NCI-H1694 (cell line): Measurements from ENCODE around the gene MYO16.
A peak's percentile ranks its signal among the peaks of the same experiment; 100 is the strongest.
"Not testable (repeated sequence)": the region's sequence is repeated elsewhere in the genome, so short reads cannot be mapped to it uniquely, and the experiment has no call there.

Source experiments
- DNase-seq: peaks from one replicate; lab custom pipeline; 2025; lab: John Stamatoyannopoulos, UW

Gene MYO16

DNA sequence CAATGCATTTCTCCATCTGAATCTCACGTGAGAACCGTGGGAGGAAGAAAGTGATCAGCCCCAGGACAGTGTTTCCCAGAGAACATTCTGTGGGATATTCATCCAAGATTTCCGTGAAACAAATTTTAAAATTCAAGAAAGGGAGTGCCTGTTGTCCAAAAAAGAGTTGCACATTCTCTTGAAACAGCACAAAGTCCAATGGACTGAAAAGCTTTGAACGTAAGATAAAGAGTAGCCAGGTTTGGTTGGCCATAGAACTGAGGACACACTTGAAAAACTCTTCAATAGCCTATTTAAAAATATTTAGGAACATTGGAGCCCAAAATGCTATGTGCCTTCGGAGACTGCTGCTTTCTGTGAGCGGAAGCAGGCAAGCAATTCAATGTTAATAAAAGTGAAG, 353.9 kb downstream of the MYO16 start:
- DNase-seq: no peak

DNA sequence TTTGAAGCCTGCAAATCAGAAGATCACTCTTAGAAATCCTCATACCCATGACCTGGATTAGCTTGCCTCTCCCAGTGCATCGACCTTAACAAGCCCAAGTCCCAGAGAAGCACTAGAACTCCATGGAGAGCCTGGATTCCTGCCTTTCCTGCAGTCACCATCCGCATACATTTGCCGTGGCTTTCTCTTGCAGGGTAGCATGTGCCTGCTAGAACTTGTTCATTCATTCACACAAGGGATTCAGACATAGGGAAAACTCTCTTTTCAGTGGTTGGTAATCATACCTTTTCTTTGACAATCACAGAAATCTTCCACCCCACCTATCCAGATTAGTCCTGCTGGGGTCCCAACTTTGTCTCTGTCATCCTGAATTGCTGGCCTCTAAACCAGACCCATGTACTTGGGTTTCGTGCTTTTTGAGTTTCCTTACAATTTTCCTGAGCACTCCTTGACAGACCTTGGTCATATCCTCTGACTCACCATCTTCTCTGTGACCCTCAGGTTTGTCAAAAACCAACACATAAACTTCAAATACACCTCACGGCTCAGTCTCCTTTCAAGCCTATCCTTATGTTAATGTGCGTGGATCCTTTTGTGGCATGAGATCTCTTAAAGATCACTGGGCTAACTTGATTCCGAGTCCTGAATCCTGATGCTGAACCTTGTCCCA, 355.0 kb downstream of the MYO16 start:
- DNase-seq: no peak

DNA sequence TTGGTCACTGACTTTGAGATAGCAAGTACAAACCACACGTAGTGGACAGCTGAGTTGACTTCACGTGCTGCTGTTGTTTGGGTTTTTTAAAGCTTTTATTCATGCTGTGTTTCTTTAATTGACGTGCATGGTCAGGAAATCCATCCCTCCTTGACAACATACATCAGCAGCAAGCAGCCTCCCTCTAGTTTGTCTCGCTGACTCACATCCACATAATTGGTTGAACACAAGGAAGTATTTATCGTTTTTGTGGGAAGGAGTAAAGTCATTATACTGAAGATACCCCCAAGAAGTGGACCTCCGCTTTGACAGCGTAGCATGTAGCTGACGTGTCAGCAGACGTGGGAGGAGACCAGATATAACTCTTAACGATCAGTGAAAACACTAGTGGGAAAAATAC, 355.8 kb downstream of the MYO16 start:
- DNase-seq: no peak

DNA sequence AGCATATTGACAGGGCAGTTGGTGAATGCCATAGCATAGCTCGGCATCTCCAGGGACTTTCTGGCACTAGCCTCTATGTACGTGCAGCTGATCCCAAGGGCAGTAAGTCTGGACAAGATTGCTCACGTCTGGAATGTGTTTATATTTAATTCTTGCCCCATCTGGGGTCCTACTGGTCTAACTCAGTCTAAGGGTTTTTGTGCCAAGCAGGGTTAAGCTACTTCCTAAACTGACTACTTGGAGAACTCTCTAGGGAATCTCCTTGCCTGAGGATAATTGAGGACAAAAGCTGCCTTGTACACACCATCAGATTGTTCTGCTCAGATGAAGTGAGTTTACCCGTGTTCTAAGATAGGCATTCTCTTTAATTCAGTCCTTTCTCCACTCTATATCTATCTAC, 358.1 kb downstream of the MYO16 start:
- DNase-seq: no peak

DNA sequence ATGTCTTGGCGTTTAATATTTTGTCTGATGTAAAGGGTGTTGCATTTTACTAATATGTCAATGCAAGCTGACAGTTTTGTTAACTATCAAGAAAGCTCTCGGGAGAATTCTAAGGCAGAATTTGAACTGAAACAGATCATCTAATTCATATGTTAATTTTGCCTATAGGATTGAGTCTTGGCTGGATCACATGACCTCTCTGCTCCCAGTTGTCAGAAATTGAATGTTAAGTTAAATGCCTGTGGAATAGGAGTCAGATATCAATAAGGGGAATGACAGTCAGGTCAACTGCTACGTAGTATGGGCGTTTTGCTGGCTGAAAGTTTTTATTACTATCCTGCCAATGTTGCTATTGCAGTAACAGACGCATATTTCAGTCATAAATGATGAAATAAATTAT, 358.5 kb downstream of the MYO16 start:
- DNase-seq: no peak

DNA sequence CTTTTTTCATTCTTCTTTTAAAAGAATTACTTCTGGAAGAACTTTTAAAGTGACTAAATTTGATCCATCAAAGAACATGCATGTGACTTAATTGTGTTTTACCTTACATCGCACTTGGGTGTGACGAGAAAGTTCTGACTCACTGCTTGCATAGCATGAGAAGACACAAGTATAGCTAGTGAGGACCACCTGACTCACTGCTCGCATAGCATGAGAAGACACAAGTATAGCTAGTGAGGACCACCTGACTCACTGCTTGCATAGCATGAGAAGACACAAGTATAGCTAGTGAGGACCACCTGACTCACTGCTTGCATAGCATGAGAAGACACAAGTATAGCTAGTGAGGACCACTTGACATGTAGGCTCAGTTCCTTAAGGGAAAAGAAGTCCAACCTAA, 362.0 kb downstream of the MYO16 start:
- not testable (repeated sequence) for DNase-seq

DNA sequence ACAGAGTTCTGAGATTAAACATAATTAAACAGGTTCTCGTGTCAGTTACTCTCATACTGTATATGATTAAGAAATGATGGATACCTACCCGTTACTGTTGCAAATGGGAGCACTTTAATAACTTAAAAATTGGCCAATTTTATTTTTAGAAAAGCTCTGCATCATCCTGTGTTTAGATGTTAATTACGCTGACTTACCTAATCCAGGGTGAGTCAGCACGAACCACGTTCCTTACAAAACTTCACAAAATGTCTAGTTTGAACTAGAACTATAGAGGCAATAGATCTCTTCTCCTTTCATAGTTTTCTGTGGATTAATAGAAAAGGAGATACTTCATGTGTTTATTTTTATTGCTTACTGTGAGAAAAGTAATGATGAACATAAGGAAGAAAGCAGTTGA, 363.9 kb downstream of the MYO16 start:
- no peak for DNase-seq

DNA sequence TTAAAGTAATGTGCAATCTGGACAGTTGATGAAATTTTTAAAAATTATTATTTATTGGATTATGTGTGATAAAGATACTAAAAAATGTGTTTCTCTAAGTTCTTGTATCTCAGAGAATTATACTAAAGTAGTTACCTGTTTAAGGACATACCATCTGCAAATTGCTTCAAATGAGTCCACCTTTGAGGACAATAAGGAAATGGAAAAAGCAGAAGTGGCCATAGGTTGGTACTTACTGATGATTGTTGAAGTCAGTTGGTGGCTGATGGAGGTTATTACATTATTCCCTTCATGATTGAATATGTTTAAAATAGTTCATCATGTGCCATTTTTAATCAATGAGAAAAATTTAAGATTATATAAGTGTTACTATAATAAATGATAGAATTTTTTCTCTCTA, 367.0 kb downstream of the MYO16 start:
- DNase-seq: no peak

DNA sequence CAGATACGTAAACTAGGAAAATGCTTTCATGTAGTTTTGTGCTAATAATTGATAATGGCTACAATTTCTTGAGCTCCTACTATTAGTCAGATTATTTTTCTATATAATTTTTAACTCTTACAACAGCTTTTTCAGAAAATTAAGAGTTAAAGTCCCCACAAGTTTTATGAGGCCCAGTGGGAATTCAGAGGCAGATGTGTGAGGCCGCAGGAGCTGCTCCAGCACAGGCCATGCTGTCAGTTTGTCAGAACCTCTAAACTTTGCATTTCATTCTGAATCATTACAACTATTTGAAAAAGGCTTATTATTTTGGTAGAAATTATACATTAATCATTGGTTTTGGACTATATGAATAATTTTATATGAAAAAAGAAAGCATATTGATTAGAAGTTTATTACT, 370.8 kb downstream of the MYO16 start:
- peak; percentile 31 for DNase-seq

DNA sequence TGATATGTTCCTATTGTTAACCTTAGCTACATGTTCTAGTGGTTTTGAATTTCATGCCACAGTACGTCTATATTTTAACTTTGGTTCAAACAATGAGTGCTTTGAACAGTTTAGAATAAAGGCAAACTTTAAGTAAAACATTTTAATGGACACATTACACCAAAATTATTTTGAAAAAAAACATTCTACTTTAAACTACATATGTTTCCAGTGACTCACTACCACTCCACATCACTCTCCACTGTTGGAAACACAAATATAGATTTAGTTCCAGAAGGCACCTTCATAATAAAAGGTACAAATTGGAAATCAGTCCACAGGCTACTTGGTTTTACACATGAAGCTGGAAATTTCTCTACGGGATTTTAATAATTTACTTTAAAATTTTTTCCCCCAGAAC, 373.5 kb downstream of the MYO16 start:
- DNase-seq: no peak

DNA sequence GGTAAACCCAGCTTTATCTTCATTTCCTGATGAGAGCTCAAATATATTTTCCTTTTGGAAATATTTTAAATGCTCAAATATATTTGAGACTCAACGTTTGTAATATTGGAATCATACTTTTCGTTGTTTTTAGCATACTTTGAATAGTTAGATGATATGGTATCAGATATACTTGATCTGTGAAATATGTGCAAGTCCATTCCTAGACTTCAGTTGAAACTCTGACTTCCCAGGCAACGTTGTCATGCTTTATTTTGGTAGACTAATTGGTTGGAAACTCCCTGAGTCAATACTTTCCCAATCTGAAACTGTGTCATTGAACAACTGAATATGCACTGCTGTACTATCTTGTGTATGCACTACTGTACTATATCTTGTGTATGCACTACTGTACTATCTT, 378.5 kb downstream of the MYO16 start:
- no peak for DNase-seq

DNA sequence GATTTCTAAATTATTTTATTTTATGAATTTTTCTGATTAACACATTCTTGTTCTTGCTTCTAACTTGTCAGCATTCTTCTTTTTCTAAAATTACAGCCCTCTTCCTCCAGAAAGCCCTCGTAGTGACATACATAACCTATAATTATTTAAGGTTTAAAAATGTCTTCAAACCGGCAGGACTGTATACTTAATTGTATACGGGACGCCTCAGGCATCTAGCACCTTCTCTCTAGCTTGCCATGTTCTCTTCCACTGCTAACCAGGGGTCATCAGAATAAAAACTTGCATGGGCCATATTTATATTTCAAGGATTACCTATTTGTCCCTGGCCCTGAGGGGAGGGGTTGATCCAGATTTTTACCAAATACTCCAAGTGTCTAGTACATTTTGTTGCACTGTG, 380.3 kb downstream of the MYO16 start:
- no peak for DNase-seq

DNA sequence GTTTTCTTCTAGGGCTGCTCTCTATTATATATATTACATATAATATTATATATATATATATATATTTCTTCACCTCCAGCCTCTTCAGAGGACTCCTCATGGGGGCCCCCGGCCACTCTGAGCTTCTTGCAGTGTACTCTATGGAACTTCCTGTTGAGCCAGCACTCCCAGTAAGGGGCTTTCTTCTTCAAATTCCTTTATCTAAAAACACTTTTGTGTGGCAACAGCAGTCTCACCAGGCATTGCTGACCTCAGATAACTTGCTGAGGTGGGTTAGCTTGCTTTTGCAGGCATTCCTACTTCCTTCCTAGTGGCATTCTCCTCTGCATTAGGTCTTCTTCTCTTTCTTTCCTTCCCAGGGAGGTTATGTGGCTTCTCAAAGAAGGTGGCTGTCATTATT, 381.5 kb downstream of the MYO16 start:
- no peak for DNase-seq

DNA sequence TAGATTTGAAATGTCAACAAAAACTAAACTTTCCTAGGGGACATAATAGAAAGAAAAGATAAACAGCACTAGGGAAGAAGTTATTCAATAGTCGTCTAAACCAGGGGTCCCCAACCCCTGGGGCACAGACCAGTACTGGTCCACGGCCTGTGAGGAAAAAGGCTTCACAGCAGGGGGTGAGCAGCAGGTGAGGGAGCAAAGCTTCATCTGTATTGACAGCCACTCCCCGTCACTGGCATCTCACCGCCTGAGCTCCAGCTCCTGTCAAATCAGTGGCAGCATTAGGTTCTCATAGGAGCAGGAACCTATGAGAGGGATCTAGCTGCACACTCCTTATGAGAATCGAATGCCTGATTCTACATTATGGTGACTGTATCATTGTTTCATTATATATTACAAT, 382.7 kb downstream of the MYO16 start:
- DNase-seq: no peak

DNA sequence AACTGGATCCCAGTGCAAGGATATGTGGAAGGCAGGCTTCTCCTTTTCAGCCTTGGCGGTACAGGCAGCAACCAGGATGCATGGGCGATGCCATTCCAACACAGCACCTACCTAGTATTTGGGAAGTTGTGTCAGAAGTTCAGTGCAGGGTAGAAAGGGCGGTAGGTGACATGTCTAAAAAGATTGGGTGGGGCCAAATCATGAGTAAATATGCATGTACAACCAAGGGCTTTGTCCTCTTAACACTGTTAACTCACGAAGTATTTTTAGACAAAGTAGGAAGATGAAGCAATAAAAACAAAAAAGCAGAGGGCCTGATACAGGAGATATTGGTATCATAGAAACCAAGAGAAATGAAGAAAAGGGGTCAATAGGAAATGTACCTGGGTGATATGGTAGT, 392.1 kb downstream of the MYO16 start:
- no peak for DNase-seq

DNA sequence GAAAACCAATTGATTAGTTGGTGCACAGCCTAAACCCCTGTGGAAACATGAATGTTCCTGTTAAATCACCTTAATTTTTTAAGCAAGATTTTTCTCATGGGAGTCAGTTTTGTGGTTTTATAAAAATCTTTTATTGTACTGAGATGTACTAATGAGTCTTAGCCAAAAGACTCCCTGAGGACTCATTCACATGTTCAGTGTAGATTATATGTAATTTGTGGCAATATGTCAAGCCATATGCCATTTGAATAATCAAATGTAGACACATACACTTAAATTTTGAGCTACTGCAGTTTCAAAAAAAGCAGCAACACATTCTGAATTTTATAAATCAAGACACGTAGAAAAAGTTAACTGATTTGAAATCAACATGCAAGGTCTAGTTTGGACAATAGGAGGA, 395.2 kb downstream of the MYO16 start:
- peak; percentile 74 for DNase-seq

DNA sequence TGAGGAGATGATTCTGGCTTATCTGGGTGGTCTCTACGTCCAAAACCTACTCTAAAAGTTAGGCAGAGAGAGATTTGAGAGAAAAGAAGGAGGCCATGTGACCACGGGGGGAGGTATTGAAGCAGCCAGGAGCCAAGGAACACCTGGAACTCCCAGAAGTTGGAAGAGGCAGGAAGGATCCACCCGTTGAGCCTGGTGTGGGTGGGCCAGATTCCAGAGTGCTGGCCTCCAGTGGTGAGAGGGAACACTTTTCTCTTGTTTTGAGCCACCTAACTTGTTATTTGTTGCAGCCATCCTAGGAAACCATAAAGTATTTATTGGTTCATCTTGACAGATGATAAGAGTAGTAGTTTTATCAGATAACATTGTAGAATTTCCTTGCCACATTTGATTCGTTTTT, 396.9 kb downstream of the MYO16 start:
- no peak for DNase-seq

DNA sequence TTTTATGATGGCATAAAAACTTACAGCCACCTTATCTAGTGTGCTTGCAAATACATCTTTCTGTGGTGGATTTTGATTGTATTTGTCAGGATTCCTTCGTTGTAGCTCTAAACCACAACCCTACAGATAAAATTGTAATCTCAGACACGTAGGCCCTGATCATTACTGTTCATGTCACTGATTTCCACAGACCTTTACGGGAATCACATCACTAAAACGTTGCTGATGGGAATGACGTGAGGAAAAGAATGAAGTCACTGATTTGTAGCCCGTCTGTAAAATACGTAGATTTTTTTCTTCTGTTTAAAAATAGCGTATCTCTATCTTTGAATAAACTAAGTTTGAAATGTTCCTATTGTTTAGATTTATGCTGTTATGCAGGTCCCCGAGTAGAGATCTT, 399.2 kb downstream of the MYO16 start:
- no peak for DNase-seq

DNA sequence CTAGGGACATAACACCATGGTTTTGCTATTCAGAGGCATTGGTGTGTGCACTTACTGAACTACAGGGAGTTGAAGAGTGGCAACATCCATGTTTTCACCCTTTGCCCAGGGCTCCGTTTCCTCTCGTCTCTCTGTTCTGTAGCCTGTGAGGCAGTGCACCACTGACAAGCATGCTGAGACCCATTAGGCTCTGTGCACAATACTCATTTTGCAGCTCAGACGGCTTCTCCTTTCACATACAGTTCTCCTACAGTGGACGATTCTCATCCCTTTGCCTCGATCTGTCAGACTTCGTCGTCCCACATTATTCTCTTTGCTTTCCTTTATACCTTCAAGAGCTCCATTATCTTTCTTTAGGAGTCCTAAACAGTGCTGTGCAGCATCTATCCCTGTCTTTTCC, 403.7 kb downstream of the MYO16 start:
- no peak for DNase-seq

DNA sequence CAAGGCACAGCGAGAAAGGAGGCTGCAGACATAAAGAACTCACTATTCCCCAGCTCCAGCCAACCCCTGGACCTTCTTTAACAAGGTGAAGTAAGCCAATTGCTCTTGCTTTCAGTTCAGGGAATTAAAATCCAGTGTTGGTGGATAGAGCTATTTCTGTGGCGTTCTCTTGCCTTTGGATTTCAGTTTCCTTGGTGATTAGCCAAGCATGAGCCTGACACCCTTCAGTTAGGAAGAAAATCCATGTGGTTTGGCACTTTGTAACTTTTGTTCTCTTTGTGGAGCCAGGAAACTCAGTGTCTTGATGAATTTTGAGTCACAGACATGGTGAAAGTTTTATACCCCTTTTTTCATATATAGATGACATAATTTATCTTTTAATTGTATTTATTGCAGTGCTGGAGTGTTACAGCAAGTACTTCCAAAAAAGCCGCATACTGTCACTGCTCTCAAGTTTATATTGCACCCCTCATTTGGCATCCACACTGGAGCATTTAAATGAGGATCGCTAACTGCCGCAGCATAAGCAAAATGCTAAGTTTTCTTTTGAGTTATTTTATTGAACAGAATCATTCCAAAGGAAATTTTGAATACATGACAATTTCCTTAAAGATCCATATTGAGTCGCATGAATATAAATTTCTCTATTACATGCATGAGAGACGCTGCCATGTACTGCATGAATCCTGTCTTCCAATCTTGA, 406.8 kb downstream of the MYO16 start:
- no peak for DNase-seq

DNA sequence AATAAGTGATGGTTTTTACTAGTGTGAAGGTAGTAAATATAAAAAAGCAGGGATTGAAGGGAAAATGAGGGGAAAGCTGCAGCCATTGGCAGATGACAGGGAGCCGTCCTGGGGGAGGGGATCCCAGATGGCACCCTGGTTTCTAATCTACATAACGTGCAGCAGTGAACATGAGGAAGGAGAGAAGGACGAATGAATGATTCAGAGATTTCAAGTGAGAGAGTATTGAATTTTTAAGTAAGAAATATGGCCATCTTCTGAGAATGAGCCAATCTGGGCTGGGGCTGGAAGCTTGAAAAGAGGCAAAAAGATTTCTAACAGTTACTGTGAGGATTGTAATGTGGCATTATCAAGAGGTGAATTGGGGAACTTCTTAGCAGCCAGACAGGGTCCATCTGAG, 414.2 kb downstream of the MYO16 start:
- DNase-seq: no peak

DNA sequence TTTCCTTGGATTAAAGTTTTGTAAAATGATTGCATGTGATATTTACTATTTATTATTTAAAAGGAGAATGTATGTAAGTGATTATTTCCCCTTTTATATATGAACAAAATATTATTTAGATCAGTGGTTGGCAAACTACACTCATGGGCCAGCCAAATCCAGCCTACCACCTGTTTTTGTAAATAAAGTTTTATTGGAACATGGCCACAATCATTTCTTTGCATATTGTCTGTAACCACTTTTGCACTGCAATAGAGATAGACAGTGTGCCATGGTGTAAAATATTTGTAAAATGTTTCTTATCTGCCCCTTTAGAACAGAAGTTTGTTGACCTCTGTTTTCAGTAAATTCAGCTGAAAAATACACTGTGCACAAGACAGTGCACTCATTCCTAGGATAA, 426.4 kb downstream of the MYO16 start:
- DNase-seq: no peak

DNA sequence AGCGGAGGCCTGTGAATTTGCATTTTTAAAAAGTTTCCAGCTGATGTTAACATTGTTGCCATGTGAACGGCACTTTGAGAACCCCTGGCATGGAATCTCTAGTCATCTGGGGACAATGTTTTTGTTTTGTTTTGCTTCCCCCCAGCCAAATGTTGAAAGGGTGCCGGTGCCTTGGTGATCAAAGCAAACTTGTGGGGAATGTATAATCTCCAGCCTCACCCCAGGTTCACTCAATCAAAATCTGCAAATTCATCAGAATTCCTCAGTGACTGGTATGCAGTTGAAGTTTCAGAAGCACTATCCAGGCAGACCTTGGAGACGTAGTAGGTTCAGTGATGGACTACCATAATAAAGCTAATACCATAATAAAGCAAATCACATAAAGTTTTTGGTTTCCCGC, 428.7 kb downstream of the MYO16 start:
- no peak for DNase-seq

DNA sequence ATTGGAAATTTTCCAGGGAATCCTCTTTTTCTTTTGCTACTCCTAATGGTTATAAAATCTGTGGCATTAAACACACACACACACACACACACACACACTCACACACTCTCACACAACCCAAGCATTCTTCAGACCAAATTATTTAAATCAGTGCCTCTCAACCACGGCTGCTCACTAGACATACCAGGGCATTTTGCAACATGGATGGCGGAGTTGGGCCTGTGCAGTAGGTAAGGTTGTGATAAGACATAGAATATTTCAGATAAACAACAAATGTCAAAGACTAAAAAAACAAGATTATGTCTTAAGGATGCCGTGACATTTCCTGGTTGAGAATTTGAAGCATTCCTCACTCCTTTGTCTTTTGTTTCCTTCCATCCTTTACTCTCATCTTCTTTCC, 443.1 kb downstream of the MYO16 start:
- no peak for DNase-seq
